WTC11 (cell line): ENCODE data around the gene SPTLC1. TPM values are rescaled to one million over a fixed set of nuclear protein-coding genes. Genes with fewer than 3 reads are reported as not detected.

ENCODE experiments used
- ATAC-seq: fragments of 200-7000 bp; cut with Tn5 transposase; 2 replicates; pipeline ENCODE4 v1.10.0; 2021; ENCODE audit warnings: mild to moderate bottlenecking, moderate library complexity
- CTCF ChIA-PET: fragments of 300-600 bp; sonication (Branson Sonifier 250); formaldehyde crosslinking; loops from one replicate; lab custom pipeline; 2021; ENCODE audit warnings: antibody characterized with exemption; lab: Charles Lee
- POLR2A ChIA-PET: fragments of 350-600 bp; sonication (Branson Sonifier 250); formaldehyde crosslinking; loops from one replicate; lab custom pipeline; 2021; ENCODE audit warnings: antibody characterized with exemption; lab: Charles Lee
- DNase-seq: peaks from one replicate; pipeline ENCODE4 v3.0.0; 2021; ENCODE audit warnings: low spot score
- H3K27ac Mint-ChIP-seq: 2 replicates; pipeline ENCODE4 v1.8.0; 2021; ENCODE audit warnings: mixed read lengths
- H3K27me3 Mint-ChIP-seq: 2 replicates; pipeline ENCODE4 v1.8.0; 2021; ENCODE audit warnings: low read depth, mild to moderate bottlenecking, moderate library complexity, mixed read lengths
- H3K36me3 Mint-ChIP-seq: 2 replicates; pipeline ENCODE4 v1.8.0; 2021; ENCODE audit warnings: mixed read lengths
- H3K4me1 Mint-ChIP-seq: 2 replicates; pipeline ENCODE4 v1.8.0; 2022; ENCODE audit warnings: mixed read lengths
- H3K4me3 Mint-ChIP-seq: 2 replicates; pipeline ENCODE4 v1.8.0; 2021; ENCODE audit warnings: mild to moderate bottlenecking, moderate library complexity, mixed read lengths
- H3K9me3 Mint-ChIP-seq: 2 replicates; pipeline ENCODE4 v1.8.0; 2021; ENCODE audit warnings: mixed read lengths
- AFF4 ChIP-seq: sonication (generic); formaldehyde crosslinking; IDR thresholded peaks from 2 replicates; pipeline ENCODE4 v1.8.1; 2023; ENCODE audit warnings: mild to moderate bottlenecking, missing genetic modification reagents, borderline replicate concordance
- ATF1 ChIP-seq: sonication (generic); formaldehyde crosslinking; IDR thresholded peaks from 2 replicates; pipeline ENCODE4 v1.8.1; 2023; ENCODE audit warnings: mild to moderate bottlenecking, moderate library complexity, missing genetic modification reagents
- ATF3 ChIP-seq: sonication (generic); formaldehyde crosslinking; conservative IDR thresholded peaks from 2 replicates; pipeline ENCODE4 v1.8.1; 2022; ENCODE audit warnings: mild to moderate bottlenecking, missing genetic modification reagents
- CTCF ChIP-seq: fragments of 200-600 bp; IDR thresholded peaks from 2 replicates; pipeline ENCODE4 v1.8.0; 2022; ENCODE audit warnings: antibody characterized with exemption
- E2F4 ChIP-seq: sonication (generic); formaldehyde crosslinking; IDR thresholded peaks from 2 replicates; pipeline ENCODE4 v1.8.1; 2022; ENCODE audit warnings: low read depth, mild to moderate bottlenecking, moderate library complexity, missing genetic modification reagents, borderline replicate concordance
- ELF4 ChIP-seq: sonication (generic); formaldehyde crosslinking; IDR thresholded peaks from 2 replicates; pipeline ENCODE4 v1.8.1; 2022; ENCODE audit warnings: low read depth, mild to moderate bottlenecking, moderate library complexity, missing genetic modification reagents
- ETV6 ChIP-seq: sonication (generic); formaldehyde crosslinking; IDR thresholded peaks from 2 replicates; pipeline ENCODE4 v1.8.1; 2022; ENCODE audit warnings: mild to moderate bottlenecking, missing genetic modification reagents
- FOXP1 ChIP-seq: sonication (generic); formaldehyde crosslinking; IDR thresholded peaks from 2 replicates; pipeline ENCODE4 v1.8.0; 2022; ENCODE audit warnings: missing genetic modification reagents, mild to moderate bottlenecking, moderate library complexity, borderline replicate concordance
- FOXP4 ChIP-seq: sonication (generic); formaldehyde crosslinking; IDR thresholded peaks from 2 replicates; pipeline ENCODE4 v1.8.0; 2022; ENCODE audit warnings: mild to moderate bottlenecking, missing genetic modification reagents
- IRF1 ChIP-seq: sonication (generic); formaldehyde crosslinking; IDR thresholded peaks from 2 replicates; pipeline ENCODE4 v1.8.0; 2023; ENCODE audit warnings: missing genetic modification reagents
- JAZF1 ChIP-seq: fragments of 250-450 bp; sonication (Bioruptor Pico); IDR thresholded peaks from 2 replicates; pipeline ENCODE4 v1.9.0; 2021; ENCODE audit warnings: moderate library complexity, mild to moderate bottlenecking, inconsistent platforms
- MXD4 ChIP-seq: fragments of 250-450 bp; sonication (Bioruptor Pico); IDR thresholded peaks from 2 replicates; pipeline ENCODE4 v1.8.0; 2021; ENCODE audit warnings: mild to moderate bottlenecking, moderate library complexity, borderline replicate concordance
- NR1H2 ChIP-seq: sonication (generic); formaldehyde crosslinking; IDR thresholded peaks from 2 replicates; pipeline ENCODE4 v1.9.0; 2021; ENCODE audit warnings: mild to moderate bottlenecking, moderate library complexity, missing genetic modification reagents
- NR3C1 ChIP-seq: sonication (generic); formaldehyde crosslinking; conservative IDR thresholded peaks from 2 replicates; pipeline ENCODE4 v1.8.1; 2023; ENCODE audit warnings: low read depth, mild to moderate bottlenecking, missing genetic modification reagents
- SMAD4 ChIP-seq: sonication (generic); formaldehyde crosslinking; IDR thresholded peaks from 2 replicates; pipeline ENCODE4 v1.8.0; 2022; ENCODE audit warnings: mild to moderate bottlenecking, missing genetic modification reagents
- SOX15 ChIP-seq: fragments of 250-450 bp; sonication (Bioruptor Pico); IDR thresholded peaks from 2 replicates; pipeline ENCODE4 v1.9.0; 2021; ENCODE audit warnings: mild to moderate bottlenecking
- SP1 ChIP-seq: sonication (generic); formaldehyde crosslinking; conservative IDR thresholded peaks from 2 replicates; pipeline ENCODE4 v1.8.1; 2022; ENCODE audit warnings: missing genetic modification reagents
- ZMAT4 ChIP-seq: fragments of 250-450 bp; sonication (Bioruptor Pico); IDR thresholded peaks from 2 replicates; pipeline ENCODE4 v1.9.0; 2021; ENCODE audit warnings: mild to moderate bottlenecking
- ZNF232 ChIP-seq: sonication (generic); formaldehyde crosslinking; IDR thresholded peaks from 2 replicates; pipeline ENCODE4 v1.8.0; 2022; ENCODE audit warnings: mild to moderate bottlenecking, missing genetic modification reagents
- ZNF317 ChIP-seq: sonication (generic); formaldehyde crosslinking; IDR thresholded peaks from 2 replicates; pipeline ENCODE4 v1.8.1; 2023; ENCODE audit warnings: low read depth, mild to moderate bottlenecking, moderate library complexity, missing genetic modification reagents, borderline replicate concordance
- total RNA-seq: library from RNA; stranded (reverse); gene quantifications from 3 replicates; pipeline ENCODE4 v1.2.3, GENCODE V29; 2021

The SPTLC1 gene
- total RNA-seq, 1 experiment from 2014 or later = 81.2 TPM

GRCh38 chr9:92095236-92095635 lies 20.0 kb downstream of the SPTLC1 start:
- Mint-ChIP-seq H3K27me3 (no peaks in the 10 kb centered on the region; the same call in 1 of the 2 replicates), H3K9me3 (peaks cover 16% of the 10 kb centered on the region)
- no peak for TF ChIP-seq NR1H2
- no peak for TF ChIP-seq NR3C1 (CRISPR knock-in tag)
- TF ChIP-seq ATF1 = no peak
- no peak for TF ChIP-seq MXD4 (CRISPR knock-in tag)
- no peak for TF ChIP-seq SOX15 (CRISPR knock-in tag)
- no peak for TF ChIP-seq FOXP1 (CRISPR knock-in tag)
- no peak for TF ChIP-seq IRF1 (CRISPR knock-in tag)
- no peak for TF ChIP-seq ZNF232 (CRISPR knock-in tag)
- no peak for TF ChIP-seq SP1 (CRISPR knock-in tag)
- no peak for TF ChIP-seq ZMAT4 (CRISPR knock-in tag)
- TF ChIP-seq, all 79 proteins: peak for 0
- H3K4me1 Mint-ChIP-seq = peaks cover 30% of the 10 kb centered on the region
- ATAC-seq = no peak
- no peak overlapping the region for H3K4me3 Mint-ChIP-seq
- POLR2A ChIA-PET = no interaction called here
- H3K36me3 Mint-ChIP-seq = peaks cover 23% of the 10 kb centered on the region
- DNase-seq = no peak
- CTCF ChIA-PET = no interaction called here
- H3K27ac Mint-ChIP-seq = peak overlapping the region; percentile 8; the same call in 1 of the 2 replicates

- no peaks in the 10 kb centered on the region; the same call in 1 of the 2 replicates for H3K27me3 Mint-ChIP-seq
- peaks cover 29% of the 10 kb centered on the region for H3K36me3 Mint-ChIP-seq
- H3K9me3 Mint-ChIP-seq = peaks cover 22% of the 10 kb centered on the region
- ChIA-PET POLR2A (no interaction called here), CTCF (interaction anchor here (1.2 kb wide), 1 partner anchor 144 kb away, joined by 3 read pairs; no protein-coding TSS in a partner anchor)
- peak overlapping the region; percentile 2 for H3K27ac Mint-ChIP-seq
- peak; percentile 64 for ATAC-seq
- no peak for DNase-seq
- peaks cover 30% of the 10 kb centered on the region for H3K4me1 Mint-ChIP-seq
- no peak overlapping the region for H3K4me3 Mint-ChIP-seq
- TF ChIP-seq E2F4 (CRISPR knock-in tag) (no peak), CTCF (no peak), ETV6 (CRISPR knock-in tag) (no peak), ZNF317 (CRISPR knock-in tag) (no peak)
These were observed 20.6 kb downstream of the SPTLC1 start for GRCh38 chr9:92094655-92095054.

GRCh38 chr9:92077888-92078287 lies 37.3 kb downstream of the SPTLC1 start:
- POLR2A ChIA-PET = no interaction called here
- ATAC-seq (no peak), DNase-seq (no peak)
- H3K9me3 Mint-ChIP-seq = no peaks in the 10 kb centered on the region
- H3K4me1 Mint-ChIP-seq = no peaks in the 10 kb centered on the region
- no peak overlapping the region for H3K27ac Mint-ChIP-seq
- H3K36me3 Mint-ChIP-seq = peaks cover 27% of the 10 kb centered on the region
- CTCF ChIA-PET = no interaction called here
- no peak overlapping the region for H3K4me3 Mint-ChIP-seq
- no peak for TF ChIP-seq SMAD4
- no peak for TF ChIP-seq ATF3 (CRISPR knock-in tag)
- TF ChIP-seq ETV6 (CRISPR knock-in tag) = no peak
- no peak for TF ChIP-seq FOXP4 (CRISPR knock-in tag)
- no peak for TF ChIP-seq JAZF1 (CRISPR knock-in tag)
- no peak for TF ChIP-seq ELF4 (CRISPR knock-in tag)
- TF ChIP-seq AFF4 (CRISPR knock-in tag) = no peak
- H3K27me3 Mint-ChIP-seq = no peaks in the 10 kb centered on the region
